IPS-NIHi11 (cell line): ENCODE data around the gene PKN2.
"Not testable (repeated sequence)": the region's sequence is repeated elsewhere in the genome, so short reads cannot be mapped to it uniquely, and the experiment has no call there.

Experiments used
- DNase-seq: peaks from one replicate; pipeline ENCODE4 v3.0.0; 2012; ENCODE audit warnings: mixed read lengths, low spot score

The PKN2 gene

DNA sequence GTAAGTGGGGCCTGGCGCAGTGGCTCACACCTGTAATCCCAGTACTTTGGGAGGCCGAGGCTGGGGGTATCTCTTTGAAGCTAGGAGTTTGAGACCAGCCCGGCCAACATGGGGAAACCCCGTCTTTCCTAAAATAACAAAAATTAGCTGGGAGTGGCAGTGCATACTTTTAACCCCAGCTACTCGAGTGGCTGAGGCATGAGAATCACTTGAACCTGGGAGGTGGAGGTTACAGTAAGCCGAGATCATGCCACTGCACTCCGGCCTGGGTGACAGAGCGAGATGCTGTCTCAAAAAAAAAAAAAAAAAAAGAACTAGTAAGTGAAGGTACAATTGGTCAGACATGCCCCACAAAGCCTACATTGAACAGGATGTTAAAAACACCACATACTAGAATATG, 196.6 kb downstream of the PKN2 start:
- DNase-seq: not testable (repeated sequence)

- no peak for DNase-seq
These were observed 199.1 kb downstream of the PKN2 start for GRCh38 chr1:88883156-88883555.
